Mammary epithelial cell (primary cell): ENCODE measurements around the gene PDCD11.

ENCODE experiments used
- EZH2 ChIP-seq: IDR thresholded peaks from 2 replicates; pipeline ENCODE4 v1.6.1; 2012; ENCODE audit warnings: low read length, inconsistent platforms, borderline replicate concordance
- TF ChIP-seq, protein P1 (sequence below), 2 donors: IDR thresholded peaks in 1 of 2; conservative IDR thresholded peaks in 1 of 2; 2 replicates each; pipeline ENCODE4 v1.5.1; 2011 to 2012; ENCODE audit warnings: inconsistent platforms in 2 of 2, low read length in 2 of 2, mild to moderate bottlenecking in 2 of 2, control low read depth in 1 of 2, low read depth in 1 of 2; ENCODE audit not compliant: insufficient read depth in 1 of 2; ENCODE audit errors: extremely low read depth in 1 of 2

DNA sequence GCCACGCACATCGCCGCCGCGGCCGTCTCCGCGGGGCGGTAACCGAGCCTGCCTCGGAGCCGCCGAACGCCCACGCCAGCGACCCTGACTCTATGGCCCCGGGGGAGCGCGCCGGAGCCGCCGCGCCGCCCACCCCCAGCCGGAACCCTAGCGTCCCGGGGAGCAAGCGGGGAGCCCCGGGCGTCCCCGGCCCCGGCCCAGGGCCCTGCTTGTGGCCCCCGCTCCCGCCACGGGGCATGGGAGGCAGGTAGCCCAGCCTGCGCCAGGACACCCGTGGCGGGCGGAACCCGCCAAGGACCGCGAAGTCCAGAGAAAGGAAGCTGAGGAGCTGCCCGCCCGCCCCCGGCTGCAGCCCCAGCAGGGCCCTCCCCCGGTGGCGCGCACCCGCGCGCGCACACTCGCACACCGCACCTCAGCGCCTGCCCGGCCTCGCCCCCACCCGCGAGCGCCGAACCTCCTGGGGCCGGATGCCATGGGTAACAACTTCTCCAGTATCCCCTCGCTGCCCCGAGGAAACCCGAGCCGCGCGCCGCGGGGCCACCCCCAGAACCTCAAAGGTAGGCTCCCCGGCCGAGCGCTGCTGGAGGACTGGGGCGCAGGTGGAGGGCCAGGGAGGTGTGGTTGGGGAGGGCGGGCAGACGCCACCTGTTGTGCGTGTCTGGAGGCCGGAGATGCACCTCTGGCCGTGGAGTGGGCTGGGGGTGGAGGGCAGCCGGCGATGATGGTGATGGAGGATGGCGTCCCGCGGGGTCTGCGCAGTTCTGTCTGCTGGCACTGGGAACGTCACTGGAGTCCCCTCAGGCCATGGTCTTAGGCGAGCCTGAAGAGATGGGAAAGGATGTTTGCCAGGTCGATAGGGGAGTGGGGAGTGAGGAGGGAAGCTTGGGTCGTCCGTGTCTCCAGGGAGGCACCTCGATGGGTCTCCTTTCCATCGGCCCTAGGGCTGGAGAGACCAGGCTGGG lies 97.8 kb downstream of the PDCD11 start:
- TF ChIP-seq, protein P1, sequence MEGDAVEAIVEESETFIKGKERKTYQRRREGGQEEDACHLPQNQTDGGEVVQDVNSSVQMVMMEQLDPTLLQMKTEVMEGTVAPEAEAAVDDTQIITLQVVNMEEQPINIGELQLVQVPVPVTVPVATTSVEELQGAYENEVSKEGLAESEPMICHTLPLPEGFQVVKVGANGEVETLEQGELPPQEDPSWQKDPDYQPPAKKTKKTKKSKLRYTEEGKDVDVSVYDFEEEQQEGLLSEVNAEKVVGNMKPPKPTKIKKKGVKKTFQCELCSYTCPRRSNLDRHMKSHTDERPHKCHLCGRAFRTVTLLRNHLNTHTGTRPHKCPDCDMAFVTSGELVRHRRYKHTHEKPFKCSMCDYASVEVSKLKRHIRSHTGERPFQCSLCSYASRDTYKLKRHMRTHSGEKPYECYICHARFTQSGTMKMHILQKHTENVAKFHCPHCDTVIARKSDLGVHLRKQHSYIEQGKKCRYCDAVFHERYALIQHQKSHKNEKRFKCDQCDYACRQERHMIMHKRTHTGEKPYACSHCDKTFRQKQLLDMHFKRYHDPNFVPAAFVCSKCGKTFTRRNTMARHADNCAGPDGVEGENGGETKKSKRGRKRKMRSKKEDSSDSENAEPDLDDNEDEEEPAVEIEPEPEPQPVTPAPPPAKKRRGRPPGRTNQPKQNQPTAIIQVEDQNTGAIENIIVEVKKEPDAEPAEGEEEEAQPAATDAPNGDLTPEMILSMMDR (conservative IDR thresholded peaks at IDR 0.05 in 1 of 2, IDR thresholded peaks at IDR 0.05 in 1 of 2; ENCODE audit: extremely low read depth in 1 of 2, insufficient read depth in 1 of 2, low read depth in 1 of 2, low read length in 2 of 2) = no peak
- TF ChIP-seq EZH2 = peak; percentile 48
